K562 (cell line): ENCODE results near the gene HMOX1. TPM values are rescaled to one million over a fixed set of nuclear protein-coding genes. Genes with fewer than 3 reads are reported as not detected.

Source experiments
- ATAC-seq: fragments of 200-7000 bp; cut with Tn5 transposase; 3 replicates; pipeline ENCODE4 v1.9.1; 2020; ENCODE audit warnings: moderate library complexity
- BruUV-seq: library from RNA; stranded (reverse); fragments of 400-500 nt; replicated peaks from 2 replicates; lab custom pipeline; 2021; lab: Mats Ljungman, UMichigan
- CTCF ChIA-PET: fragments of 300-600 bp; formaldehyde crosslinking; extraction: SDS; loops from one replicate; lab custom pipeline; 2021; ENCODE audit warnings: low intra/inter-chr PET ratio; lab: Yijun Ruan, JAX
- POLR2A ChIA-PET: fragments of 300-600, 350-650 bp; sonication (Branson Sonifier 250); formaldehyde crosslinking; extraction: SDS; loops from one replicate; lab custom pipeline; 2021; ENCODE audit warnings: antibody characterized with exemption, inconsistent platforms; lab: Yijun Ruan, JAX
- DNase-seq, 4 experiments: peaks; one replicate each; pipeline versions ENCODE4 v3.0.0 to v3.0.0-alpha.2; 2011 to 2018; ENCODE audit warnings: low spot score in 3 of 4, mixed read lengths in 3 of 4; ENCODE audit errors: extremely low read depth in 1 of 4
- FAIRE-seq: peaks from 2 replicates; lab custom pipeline; 2011; peaks lifted over from hg19 to GRCh38; lab: Jason Lieb, UNC
- H2AFZ ChIP-seq: 2 replicates; pipeline ENCODE4 v1.6.0; 2011; ENCODE audit warnings: low read depth, low read length, control low read depth, inconsistent platforms
- H3K27ac ChIP-seq: fragments of 200-600 bp; 3 replicates; pipeline ENCODE4 v1.8.0; 2011; ENCODE audit warnings: low read depth, mild to moderate bottlenecking, control low read depth, inconsistent platforms, low read length, moderate library complexity, mixed read lengths; ENCODE audit errors: extremely low read depth
- H3K27me3 ChIP-seq, 2 experiments: fragments of 300-600 bp in 1 of 2; 2 replicates in 1 of 2; 3 replicates in 1 of 2; pipeline versions ENCODE4 v1.6.0 to v1.8.0; 2011; ENCODE audit warnings: inconsistent platforms in 2 of 2, low read length in 2 of 2, mild to moderate bottlenecking in 1 of 2, mixed read lengths in 1 of 2, moderate library complexity in 1 of 2; ENCODE audit not compliant: control insufficient read depth in 2 of 2, insufficient read depth in 2 of 2
- H3K36me3 ChIP-seq: fragments of 300-600 bp; 3 replicates; pipeline ENCODE4 v1.8.0; 2011; ENCODE audit warnings: mild to moderate bottlenecking, low read length, inconsistent platforms; ENCODE audit not compliant: control insufficient read depth, insufficient read depth
- H3K4me1 ChIP-seq, 2 experiments: fragments of 200-600 bp in 1 of 2; replicated peaks in 1 of 2; 2 replicates in 1 of 2; 3 replicates in 1 of 2; pipeline versions ENCODE4 v1.5.1 to v1.8.0; 2011; ENCODE audit warnings: inconsistent platforms in 2 of 2, low read length in 2 of 2, mild to moderate bottlenecking in 1 of 2, mixed read lengths in 1 of 2, moderate library complexity in 1 of 2; ENCODE audit not compliant: control insufficient read depth in 2 of 2, insufficient read depth in 2 of 2
- H3K4me2 ChIP-seq: 2 replicates; pipeline ENCODE4 v1.6.1; 2011; ENCODE audit warnings: low read length, control low read depth, inconsistent platforms, mixed read lengths; ENCODE audit not compliant: insufficient read depth
- H3K4me3 ChIP-seq: fragments of 200-600 bp; sonication (generic), shearing (Covaris generic); 2 replicates; pipeline ENCODE4 v1.5.1; 2016; ENCODE audit warnings: control low read depth, inconsistent platforms
- H3K79me2 ChIP-seq: fragments of 200-600 bp; 3 replicates; pipeline ENCODE4 v1.8.0; 2011; ENCODE audit warnings: low read length, inconsistent platforms; ENCODE audit not compliant: control insufficient read depth, insufficient read depth
- H3K9ac ChIP-seq, 2 experiments: 2 replicates each; pipeline versions ENCODE4 v1.6.0 to v1.6.1; 2011; ENCODE audit warnings: low read depth in 2 of 2, low read length in 2 of 2, control low read depth in 1 of 2, inconsistent platforms in 1 of 2, mild to moderate bottlenecking in 1 of 2, mixed read lengths in 1 of 2; ENCODE audit not compliant: insufficient read depth in 1 of 2
- H3K9me1 ChIP-seq: one replicate; pipeline ENCODE4 v1.6.0; 2011; ENCODE audit warnings: inconsistent platforms, mild to moderate bottlenecking, low read length, moderate library complexity; ENCODE audit not compliant: control insufficient read depth, insufficient read depth
- H3K9me3 ChIP-seq: replicated peaks from 2 replicates; pipeline ENCODE4 v1.5.1; 2011; ENCODE audit warnings: low read depth, low read length, inconsistent platforms; ENCODE audit not compliant: control insufficient read depth, insufficient read depth
- H4K20me1 ChIP-seq: replicated peaks from 2 replicates; pipeline ENCODE4 v1.6.1; 2011; ENCODE audit warnings: low read length, inconsistent platforms, mixed read lengths; ENCODE audit not compliant: control insufficient read depth, insufficient read depth
- CBX8 ChIP-seq: fragments of 200-600 bp; sonication (generic); IDR thresholded peaks from 2 replicates; pipeline ENCODE4 v1.6.1; 2012; ENCODE audit warnings: borderline replicate concordance, mixed run types, low read depth, mild to moderate bottlenecking, moderate library complexity, mixed read lengths, low read length, control low read depth, inconsistent platforms; ENCODE audit not compliant: poor library complexity, severe bottlenecking; ENCODE audit errors: extremely low read depth
- GATAD2B ChIP-seq: fragments of 450-650 bp; IDR thresholded peaks from 2 replicates; pipeline ENCODE4 v1.6.1; 2017; ENCODE audit warnings: mild to moderate bottlenecking, borderline replicate concordance
- PHF8 ChIP-seq: fragments of 200-600 bp; sonication (generic); IDR thresholded peaks from 2 replicates; pipeline ENCODE4 v1.6.1; 2012; ENCODE audit warnings: mixed run types, mild to moderate bottlenecking, inconsistent platforms, low read length, moderate library complexity, borderline replicate concordance
- RCOR1 ChIP-seq, 2 experiments: IDR thresholded peaks; 2 replicates each; pipeline ENCODE4 v1.6.1; 2012; ENCODE audit warnings: low read depth in 2 of 2, low read length in 2 of 2, borderline replicate concordance in 1 of 2, improper control_type of control experiment in 1 of 2
- SAP30 ChIP-seq: fragments of 200-600 bp; sonication (generic); IDR thresholded peaks from 2 replicates; pipeline ENCODE4 v1.6.1; 2012; ENCODE audit warnings: borderline replicate concordance, low read depth, mild to moderate bottlenecking, moderate library complexity, low read length, control low read depth, inconsistent platforms; ENCODE audit not compliant: insufficient read depth, poor library complexity, severe bottlenecking
- SMARCA5 ChIP-seq: fragments of 450-650 bp; IDR thresholded peaks from 2 replicates; pipeline ENCODE4 v1.6.1; 2016
- SOX6 ChIP-seq: fragments of 450-650 bp; IDR thresholded peaks from 2 replicates; pipeline ENCODE4 v1.6.1; 2014; ENCODE audit warnings: mild to moderate bottlenecking
- ZNF274 ChIP-seq: IDR thresholded peaks from 2 replicates; pipeline ENCODE4 v1.6.1; 2011; ENCODE audit warnings: low read depth, mild to moderate bottlenecking, low read length, moderate library complexity, borderline replicate concordance
- WGBS: fragments of 100-300 bp; shearing (Covaris generic); methylation state at CpG from one replicate; pipeline ENCODE4 v1.1.6; 2016; ENCODE audit warnings: low coverage, mixed read lengths; ENCODE audit not compliant: insufficient coverage; ENCODE audit errors: missing lambda C conversion rate; 5-methylcytosine and 5-hydroxymethylcytosine counted together
- in situ Hi-C: fragments of 300-500 bp; cut with MboI; formaldehyde crosslinking; loops from 4 replicates; pipeline ENCODE4 v1.15.0; 2018; ENCODE audit warnings: inconsistent platforms, mixed read lengths
- intact Hi-C: fragments of 100-400 bp; cut with micrococcal nuclease; formaldehyde crosslinking; loops from 2 replicates; pipeline ENCODE4 v1.14.2; 2022
- polyA plus RNA-seq, 8 experiments: library from polyadenylated mRNA; depleted of rRNA in 4 of 8; stranded (reverse) in 5 of 8; unstranded in 3 of 8; fragments of >200 nt; fragmentation: Nextera tagmentation in 2 of 8; fragmentation: Illumina TruSeq in 1 of 8; extraction: Ambion mirVana in 2 of 8; extraction: Trizol in 1 of 8; gene quantifications; 2 replicates each; pipeline versions ENCODE4 v1.2.1 to v1.2.3, GENCODE V29; 2011 to 2014; ENCODE audit warnings: inconsistent platforms in 1 of 8, missing spikeins in 1 of 8
- total RNA-seq, 7 experiments: library from RNA; depleted of rRNA in 6 of 7; stranded (reverse); fragments of >200 nt in 6 of 7; fragmentation: Illumina TruSeq in 2 of 7; extraction: Trizol in 2 of 7; gene quantifications; 2 replicates each; pipeline versions ENCODE4 v1.2.1 to v1.2.3, GENCODE V29; 2011 to 2021; ENCODE audit warnings: low replicate concordance in 1 of 7
- TF ChIP-seq, protein P1 (sequence below): sonication (generic); formaldehyde crosslinking; IDR thresholded peaks from 2 replicates; pipeline ENCODE4 v1.8.0; 2022; ENCODE audit warnings: mild to moderate bottlenecking, missing genetic modification reagents
- TF ChIP-seq, protein P2 (sequence below): fragments of 450-650 bp; IDR thresholded peaks from 2 replicates; pipeline ENCODE4 v1.6.1; 2017; ENCODE audit warnings: antibody characterized with exemption, mild to moderate bottlenecking
- TF ChIP-seq, protein P3 (sequence below): fragments of 250-450 bp; sonication (Bioruptor Pico); IDR thresholded peaks from 2 replicates; pipeline ENCODE4 v1.8.0; 2022; ENCODE audit warnings: inconsistent platforms, mild to moderate bottlenecking, moderate library complexity, borderline replicate concordance

HMOX1 gene
- total and polyA plus RNA-seq, 9 of the 15 experiments (the other 6 are each of a cell fraction or from before 2014, with no cell fraction given): not detected

DNA sequence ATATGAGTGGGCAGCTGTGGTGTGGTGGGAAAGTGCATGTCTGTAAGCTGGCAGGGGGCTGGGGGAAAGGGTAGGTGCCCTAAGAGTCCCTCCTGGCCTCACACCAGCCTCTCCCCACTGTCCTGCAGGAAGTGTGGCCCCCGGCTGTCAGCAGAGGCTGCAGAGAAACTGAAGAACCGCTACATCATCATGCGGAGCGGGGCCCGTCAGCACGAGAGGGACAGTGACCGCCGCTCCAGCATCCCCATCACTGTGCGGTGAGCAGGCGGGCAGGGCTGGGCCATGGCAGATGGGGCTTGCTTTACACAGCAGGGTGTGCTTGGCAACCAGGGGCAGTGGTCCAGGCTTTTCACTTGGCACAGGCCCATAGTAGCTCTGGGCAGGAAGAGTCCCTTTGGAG lies 38.9 kb downstream of the HMOX1 start:
- intact Hi-C loops (no loop called here), in situ Hi-C loops (no loop called here)
- no peak for ATAC-seq
- no peak overlapping the region for H2AFZ ChIP-seq
- H3K36me3 ChIP-seq: peaks cover 96% of the 10 kb centered on the region; the same call in 2 of the 3 replicates
- H3K9me3 ChIP-seq: no peaks in the 10 kb centered on the region
- no peaks in the 10 kb centered on the region for H3K9me1 ChIP-seq
- H3K9ac ChIP-seq: no peak overlapping the region
- H3K27me3 ChIP-seq: no peaks in the 10 kb centered on the region
- no peak for DNase-seq
- ChIA-PET CTCF (no interaction called here), POLR2A (interaction anchor here (1.3 to 5.8 kb wide), 3 partner anchors 8 to 17 kb away, joined by 3 to 26 read pairs (median 8); no protein-coding TSS in a partner anchor)
- 100% methylated on average over 2 of the region's 10 CpGs for WGBS
- H3K4me2 ChIP-seq: no peak overlapping the region
- H3K4me3 ChIP-seq: no peak overlapping the region
- no TSS peak for BruUV-seq
- no peaks in the 10 kb centered on the region for H3K79me2 ChIP-seq
- H4K20me1 ChIP-seq: no peaks in the 10 kb centered on the region; the same call in 1 of the 2 replicates
- no peak overlapping the region for H3K27ac ChIP-seq
- FAIRE-seq: no peak
- peaks cover 0 to 3% of the 10 kb centered on the region in 2 experiments; a peak in 1 of 5 replicates for H3K4me1 ChIP-seq
- no peak for TF ChIP-seq SMARCA5
- no peak for TF ChIP-seq SOX6
- TF ChIP-seq, protein P1, sequence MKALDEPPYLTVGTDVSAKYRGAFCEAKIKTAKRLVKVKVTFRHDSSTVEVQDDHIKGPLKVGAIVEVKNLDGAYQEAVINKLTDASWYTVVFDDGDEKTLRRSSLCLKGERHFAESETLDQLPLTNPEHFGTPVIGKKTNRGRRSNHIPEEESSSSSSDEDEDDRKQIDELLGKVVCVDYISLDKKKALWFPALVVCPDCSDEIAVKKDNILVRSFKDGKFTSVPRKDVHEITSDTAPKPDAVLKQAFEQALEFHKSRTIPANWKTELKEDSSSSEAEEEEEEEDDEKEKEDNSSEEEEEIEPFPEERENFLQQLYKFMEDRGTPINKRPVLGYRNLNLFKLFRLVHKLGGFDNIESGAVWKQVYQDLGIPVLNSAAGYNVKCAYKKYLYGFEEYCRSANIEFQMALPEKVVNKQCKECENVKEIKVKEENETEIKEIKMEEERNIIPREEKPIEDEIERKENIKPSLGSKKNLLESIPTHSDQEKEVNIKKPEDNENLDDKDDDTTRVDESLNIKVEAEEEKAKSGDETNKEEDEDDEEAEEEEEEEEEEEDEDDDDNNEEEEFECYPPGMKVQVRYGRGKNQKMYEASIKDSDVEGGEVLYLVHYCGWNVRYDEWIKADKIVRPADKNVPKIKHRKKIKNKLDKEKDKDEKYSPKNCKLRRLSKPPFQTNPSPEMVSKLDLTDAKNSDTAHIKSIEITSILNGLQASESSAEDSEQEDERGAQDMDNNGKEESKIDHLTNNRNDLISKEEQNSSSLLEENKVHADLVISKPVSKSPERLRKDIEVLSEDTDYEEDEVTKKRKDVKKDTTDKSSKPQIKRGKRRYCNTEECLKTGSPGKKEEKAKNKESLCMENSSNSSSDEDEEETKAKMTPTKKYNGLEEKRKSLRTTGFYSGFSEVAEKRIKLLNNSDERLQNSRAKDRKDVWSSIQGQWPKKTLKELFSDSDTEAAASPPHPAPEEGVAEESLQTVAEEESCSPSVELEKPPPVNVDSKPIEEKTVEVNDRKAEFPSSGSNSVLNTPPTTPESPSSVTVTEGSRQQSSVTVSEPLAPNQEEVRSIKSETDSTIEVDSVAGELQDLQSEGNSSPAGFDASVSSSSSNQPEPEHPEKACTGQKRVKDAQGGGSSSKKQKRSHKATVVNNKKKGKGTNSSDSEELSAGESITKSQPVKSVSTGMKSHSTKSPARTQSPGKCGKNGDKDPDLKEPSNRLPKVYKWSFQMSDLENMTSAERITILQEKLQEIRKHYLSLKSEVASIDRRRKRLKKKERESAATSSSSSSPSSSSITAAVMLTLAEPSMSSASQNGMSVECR: no peak
- TF ChIP-seq ZNF274: no peak
- TF ChIP-seq CBX8: no peak
- no peak for TF ChIP-seq GATAD2B
- TF ChIP-seq SAP30: no peak
- no peak for TF ChIP-seq PHF8
- TF ChIP-seq, protein P2, sequence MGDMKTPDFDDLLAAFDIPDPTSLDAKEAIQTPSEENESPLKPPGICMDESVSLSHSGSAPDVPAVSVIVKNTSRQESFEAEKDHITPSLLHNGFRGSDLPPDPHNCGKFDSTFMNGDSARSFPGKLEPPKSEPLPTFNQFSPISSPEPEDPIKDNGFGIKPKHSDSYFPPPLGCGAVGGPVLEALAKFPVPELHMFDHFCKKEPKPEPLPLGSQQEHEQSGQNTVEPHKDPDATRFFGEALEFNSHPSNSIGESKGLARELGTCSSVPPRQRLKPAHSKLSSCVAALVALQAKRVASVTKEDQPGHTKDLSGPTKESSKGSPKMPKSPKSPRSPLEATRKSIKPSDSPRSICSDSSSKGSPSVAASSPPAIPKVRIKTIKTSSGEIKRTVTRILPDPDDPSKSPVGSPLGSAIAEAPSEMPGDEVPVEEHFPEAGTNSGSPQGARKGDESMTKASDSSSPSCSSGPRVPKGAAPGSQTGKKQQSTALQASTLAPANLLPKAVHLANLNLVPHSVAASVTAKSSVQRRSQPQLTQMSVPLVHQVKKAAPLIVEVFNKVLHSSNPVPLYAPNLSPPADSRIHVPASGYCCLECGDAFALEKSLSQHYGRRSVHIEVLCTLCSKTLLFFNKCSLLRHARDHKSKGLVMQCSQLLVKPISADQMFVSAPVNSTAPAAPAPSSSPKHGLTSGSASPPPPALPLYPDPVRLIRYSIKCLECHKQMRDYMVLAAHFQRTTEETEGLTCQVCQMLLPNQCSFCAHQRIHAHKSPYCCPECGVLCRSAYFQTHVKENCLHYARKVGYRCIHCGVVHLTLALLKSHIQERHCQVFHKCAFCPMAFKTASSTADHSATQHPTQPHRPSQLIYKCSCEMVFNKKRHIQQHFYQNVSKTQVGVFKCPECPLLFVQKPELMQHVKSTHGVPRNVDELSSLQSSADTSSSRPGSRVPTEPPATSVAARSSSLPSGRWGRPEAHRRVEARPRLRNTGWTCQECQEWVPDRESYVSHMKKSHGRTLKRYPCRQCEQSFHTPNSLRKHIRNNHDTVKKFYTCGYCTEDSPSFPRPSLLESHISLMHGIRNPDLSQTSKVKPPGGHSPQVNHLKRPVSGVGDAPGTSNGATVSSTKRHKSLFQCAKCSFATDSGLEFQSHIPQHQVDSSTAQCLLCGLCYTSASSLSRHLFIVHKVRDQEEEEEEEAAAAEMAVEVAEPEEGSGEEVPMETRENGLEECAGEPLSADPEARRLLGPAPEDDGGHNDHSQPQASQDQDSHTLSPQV: no peak
- TF ChIP-seq, protein P3, sequence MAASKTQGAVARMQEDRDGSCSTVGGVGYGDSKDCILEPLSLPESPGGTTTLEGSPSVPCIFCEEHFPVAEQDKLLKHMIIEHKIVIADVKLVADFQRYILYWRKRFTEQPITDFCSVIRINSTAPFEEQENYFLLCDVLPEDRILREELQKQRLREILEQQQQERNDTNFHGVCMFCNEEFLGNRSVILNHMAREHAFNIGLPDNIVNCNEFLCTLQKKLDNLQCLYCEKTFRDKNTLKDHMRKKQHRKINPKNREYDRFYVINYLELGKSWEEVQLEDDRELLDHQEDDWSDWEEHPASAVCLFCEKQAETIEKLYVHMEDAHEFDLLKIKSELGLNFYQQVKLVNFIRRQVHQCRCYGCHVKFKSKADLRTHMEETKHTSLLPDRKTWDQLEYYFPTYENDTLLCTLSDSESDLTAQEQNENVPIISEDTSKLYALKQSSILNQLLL (CRISPR knock-in tag): no peak
- TF ChIP-seq RCOR1 (IDR thresholded peaks at IDR 0.05; ENCODE audit: borderline replicate concordance in 1 of 2, low read depth in 2 of 2, low read length in 2 of 2): no peak
